SU-DHL-6 (cell line): ENCODE data around the gene RNASEL.

Source experiments
- EZH2phosphoT487 ChIP-seq: fragments of 200-600 bp; sonication (generic), shearing (Covaris generic); conservative IDR thresholded peaks from 2 replicates; pipeline ENCODE4 v1.6.1; 2018; ENCODE audit warnings: mild to moderate bottlenecking, antibody characterized with exemption, low read length, moderate library complexity, mixed read lengths
- TF ChIP-seq, protein P1 (sequence below): fragments of 200-600 bp; sonication (generic); IDR thresholded peaks from one replicate; pipeline ENCODE4 v1.5.1; 2017; ENCODE audit warnings: antibody characterized with exemption, mild to moderate bottlenecking, low read length, moderate library complexity; ENCODE audit not compliant: insufficient read depth, poor library complexity, severe bottlenecking

DNA sequence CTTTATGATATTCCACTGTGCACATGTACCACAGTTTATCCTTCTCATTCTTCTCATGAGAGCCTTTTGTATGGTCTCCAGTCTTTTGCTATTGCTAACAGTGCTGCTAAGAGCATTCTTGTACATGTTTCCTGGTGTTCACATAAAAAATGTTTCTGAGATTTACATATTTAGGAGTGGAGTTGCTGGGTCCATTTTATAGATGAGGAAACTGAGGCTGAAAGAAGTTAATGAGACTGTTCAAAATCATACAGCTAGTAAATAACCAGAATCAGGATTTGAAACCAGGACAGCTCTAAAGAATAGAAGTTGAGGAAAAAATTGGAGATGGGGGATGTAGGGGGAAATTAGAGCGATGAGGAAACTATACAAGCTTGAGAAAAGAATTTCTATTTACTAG lies 42.9 kb upstream of the RNASEL start:
- TF ChIP-seq, protein P1, sequence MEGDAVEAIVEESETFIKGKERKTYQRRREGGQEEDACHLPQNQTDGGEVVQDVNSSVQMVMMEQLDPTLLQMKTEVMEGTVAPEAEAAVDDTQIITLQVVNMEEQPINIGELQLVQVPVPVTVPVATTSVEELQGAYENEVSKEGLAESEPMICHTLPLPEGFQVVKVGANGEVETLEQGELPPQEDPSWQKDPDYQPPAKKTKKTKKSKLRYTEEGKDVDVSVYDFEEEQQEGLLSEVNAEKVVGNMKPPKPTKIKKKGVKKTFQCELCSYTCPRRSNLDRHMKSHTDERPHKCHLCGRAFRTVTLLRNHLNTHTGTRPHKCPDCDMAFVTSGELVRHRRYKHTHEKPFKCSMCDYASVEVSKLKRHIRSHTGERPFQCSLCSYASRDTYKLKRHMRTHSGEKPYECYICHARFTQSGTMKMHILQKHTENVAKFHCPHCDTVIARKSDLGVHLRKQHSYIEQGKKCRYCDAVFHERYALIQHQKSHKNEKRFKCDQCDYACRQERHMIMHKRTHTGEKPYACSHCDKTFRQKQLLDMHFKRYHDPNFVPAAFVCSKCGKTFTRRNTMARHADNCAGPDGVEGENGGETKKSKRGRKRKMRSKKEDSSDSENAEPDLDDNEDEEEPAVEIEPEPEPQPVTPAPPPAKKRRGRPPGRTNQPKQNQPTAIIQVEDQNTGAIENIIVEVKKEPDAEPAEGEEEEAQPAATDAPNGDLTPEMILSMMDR, result no peak
- TF ChIP-seq EZH2phosphoT487, result no peak
